COLO668 (cell line): ENCODE results near the gene ELOVL1.
A peak's percentile ranks its signal among the peaks of the same experiment; 100 is the strongest.
"Not testable (repeated sequence)": the region's sequence is repeated elsewhere in the genome, so short reads cannot be mapped to it uniquely, and the experiment has no call there.

ENCODE experiments used
- DNase-seq: peaks from one replicate; lab custom pipeline; 2025; ENCODE audit not compliant: unreplicated experiment; lab: John Stamatoyannopoulos, UW

Gene ELOVL1

DNA sequence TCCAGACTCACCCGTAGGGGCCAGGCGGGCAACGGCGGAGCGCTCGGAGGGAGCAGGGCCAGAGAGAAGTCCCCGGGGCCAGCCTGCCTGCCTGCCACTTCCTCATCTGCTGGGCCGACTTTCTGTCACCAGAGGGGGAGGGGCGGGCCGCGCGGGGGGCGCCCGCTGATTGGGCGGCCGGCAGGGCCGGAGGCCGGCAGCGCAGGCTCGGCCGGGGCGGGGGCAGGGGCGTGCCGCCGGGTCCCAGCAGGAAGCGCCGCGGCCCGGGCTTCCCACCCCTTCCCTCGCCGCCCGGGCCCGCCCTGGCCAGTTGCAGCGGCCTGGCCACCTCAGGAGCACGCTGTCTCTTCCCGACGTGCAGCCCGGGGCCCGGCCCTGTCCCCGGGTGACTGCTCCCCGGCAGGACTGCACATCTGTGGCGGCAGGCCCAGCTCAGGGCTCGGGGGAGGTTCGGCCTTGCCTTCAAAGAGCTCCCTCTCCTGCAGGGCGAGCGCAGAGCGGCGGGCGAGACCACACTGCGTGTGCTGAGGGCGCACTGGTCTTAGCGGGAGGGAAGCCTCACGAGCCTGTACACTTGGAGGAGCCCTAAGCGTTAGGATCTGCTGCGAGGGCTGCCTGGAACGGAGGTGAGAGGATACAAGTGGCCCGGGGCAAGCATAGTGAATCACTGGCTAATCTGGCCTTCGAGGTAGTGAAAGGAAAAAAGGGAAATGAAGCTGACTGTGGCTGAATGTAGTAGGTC is at the start of gene ELOVL1:
Gene ELOVL1, minus strand, starts transcription at position 108 of the 742 bp plus-strand sequence. CDS start 2,402 bp downstream, outside the sequence.
- DNase-seq = peak; percentile 99

DNA sequence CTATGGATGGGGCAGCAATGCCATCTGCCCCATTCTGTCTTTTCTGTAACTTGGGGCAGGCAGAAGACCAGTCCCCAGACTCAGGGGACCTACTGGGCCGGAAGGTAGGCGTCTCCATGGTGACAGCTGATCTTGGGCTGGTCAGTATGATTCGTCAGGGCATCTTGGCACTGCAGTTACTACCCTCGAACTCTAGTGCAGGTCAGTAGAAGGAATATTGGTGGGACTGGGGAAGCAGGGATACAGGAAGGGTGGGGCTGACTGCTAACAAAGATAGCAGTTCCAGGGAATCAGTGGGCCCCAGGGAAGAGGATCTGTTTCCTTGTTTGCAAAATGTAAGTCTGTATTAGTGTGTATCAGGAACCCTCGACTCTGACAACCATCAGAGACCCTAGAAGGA is 48.1 kb upstream of the ELOVL1 start:
- no peak for DNase-seq

DNA sequence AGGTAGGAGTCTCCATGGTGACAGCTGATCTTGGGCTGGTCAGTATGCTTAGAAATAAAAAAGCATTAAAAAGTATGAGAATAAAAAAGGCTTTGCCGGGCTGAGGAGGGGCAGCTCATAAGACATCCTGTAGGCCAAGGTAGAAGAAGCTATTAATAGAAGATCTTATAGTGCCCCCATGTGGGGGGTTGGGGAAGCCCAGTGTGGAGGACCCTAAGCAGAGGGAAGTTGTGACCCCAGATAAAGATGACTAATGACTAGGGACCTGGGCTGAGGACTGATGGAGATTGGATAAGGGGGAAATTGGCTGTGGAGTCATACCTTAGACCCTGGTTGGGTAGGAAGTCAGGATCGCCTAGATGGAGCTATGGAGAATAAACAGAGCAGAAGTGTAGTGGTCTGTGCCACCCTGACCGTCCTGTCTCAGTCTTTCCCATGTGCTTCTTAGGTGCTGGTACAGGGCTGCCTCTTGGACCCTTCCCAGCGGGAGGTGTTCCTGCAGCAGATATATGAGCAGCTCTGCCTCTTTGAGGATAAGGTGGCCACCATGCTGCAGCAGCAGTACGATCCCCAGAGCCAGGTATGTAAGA is 46.9 kb upstream of the ELOVL1 start:
- DNase-seq = peak; percentile 73

DNA sequence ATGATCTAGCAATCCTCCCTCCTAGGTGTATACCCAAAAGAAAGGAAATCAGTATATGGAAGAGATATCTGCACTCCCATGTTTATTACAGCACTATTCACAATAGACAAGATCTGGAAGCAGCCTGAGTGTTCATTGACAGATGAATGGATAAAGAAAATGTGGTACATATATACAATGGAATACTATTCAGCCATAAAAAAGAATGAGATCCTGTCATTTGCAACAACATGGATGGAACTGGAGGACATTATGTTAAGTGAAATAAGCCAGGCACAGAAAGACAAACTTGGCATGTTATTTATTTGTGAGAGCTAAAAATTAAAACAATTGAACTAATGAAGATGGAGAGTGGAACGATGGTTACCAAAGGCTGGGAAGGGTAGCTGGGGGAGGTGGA is 45.6 kb upstream of the ELOVL1 start:
- not testable (repeated sequence) for DNase-seq

DNA sequence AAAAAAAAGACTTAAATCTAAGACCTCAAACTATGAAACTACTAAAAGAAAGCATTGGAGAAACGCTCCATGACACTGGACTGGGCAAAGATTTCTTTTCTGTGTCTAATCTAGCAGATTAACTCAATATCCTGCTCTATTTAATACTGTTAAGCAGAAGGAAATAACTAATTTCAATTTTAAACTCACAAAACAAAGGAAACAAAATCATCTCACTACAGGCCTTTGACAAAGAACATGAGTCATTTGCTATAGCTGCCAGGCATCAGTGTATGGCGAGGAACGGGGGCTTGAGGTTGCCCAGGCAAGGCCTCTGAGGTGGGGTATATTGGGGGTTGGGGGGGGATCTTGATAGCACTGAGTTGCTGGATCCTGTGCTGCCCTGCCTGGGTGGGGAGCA is 42.8 kb upstream of the ELOVL1 start:
- DNase-seq = no peak

DNA sequence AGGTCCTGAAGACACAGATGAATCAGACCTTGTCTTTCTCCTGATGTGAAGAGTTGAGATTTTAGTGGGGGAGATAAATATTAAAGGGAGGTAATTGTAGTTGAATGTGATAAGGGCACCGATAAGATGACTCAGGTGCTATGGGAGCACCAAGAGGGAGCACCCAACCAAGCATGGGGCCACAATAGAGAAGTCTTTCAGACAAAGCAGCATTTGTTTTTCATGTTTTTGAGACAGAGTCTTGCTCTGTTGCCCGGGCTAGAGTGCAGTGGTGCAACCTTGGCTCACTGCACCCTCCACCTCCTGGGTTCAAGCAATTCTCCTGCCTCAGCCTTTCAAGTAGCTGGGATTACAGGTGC is 38.0 kb upstream of the ELOVL1 start:
- DNase-seq = no peak

DNA sequence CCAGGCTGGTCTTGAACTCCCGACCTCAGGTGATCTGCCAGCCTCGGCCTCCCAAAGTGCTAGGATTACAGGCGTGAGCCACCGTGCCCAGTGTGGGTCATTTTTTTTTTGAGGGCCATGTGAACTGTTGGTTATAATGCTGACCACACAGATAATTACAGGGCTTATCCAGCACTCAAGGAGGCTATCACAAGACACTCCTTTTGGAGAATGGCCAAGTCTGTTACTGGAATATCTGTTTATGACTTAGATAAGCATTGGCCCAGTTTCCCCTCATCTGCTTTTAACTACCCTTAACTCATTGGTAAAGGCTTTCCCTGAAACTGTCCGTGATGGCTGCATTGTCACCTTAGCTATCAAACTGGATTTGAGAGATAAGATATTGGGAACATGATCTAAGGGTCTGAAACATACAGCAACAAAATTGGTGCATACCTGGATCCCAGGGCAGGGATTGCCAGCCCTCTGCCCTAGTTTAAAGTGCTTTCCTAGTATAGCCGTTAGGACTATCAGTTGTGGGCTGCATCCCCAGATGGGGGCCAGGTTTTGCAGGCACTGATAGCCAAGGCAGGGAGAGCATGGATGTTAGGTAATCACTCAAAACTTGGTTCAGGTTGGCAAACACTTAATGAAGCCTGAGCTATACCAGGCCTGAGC is 37.5 kb upstream of the ELOVL1 start:
- no peak for DNase-seq

DNA sequence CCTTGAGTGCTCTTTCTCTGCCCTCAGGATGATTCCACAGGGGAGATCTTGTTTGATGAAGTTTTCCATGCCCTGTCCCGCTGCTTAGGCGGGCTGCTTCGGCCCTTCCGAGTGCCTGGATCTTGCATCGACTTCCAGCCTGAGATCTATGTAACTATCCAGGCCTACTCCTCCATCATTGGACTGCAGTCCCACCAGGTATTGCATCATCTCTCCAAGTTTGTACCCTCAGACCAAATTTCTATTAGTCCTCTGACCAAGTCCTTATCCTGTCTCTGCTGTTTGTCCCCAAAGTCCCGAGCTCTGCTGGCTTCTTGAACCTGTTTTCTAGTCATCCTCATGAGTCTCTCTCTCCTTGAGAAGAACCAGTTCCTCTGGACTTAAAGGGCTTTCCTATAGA is 36.5 kb upstream of the ELOVL1 start:
- no peak for DNase-seq

DNA sequence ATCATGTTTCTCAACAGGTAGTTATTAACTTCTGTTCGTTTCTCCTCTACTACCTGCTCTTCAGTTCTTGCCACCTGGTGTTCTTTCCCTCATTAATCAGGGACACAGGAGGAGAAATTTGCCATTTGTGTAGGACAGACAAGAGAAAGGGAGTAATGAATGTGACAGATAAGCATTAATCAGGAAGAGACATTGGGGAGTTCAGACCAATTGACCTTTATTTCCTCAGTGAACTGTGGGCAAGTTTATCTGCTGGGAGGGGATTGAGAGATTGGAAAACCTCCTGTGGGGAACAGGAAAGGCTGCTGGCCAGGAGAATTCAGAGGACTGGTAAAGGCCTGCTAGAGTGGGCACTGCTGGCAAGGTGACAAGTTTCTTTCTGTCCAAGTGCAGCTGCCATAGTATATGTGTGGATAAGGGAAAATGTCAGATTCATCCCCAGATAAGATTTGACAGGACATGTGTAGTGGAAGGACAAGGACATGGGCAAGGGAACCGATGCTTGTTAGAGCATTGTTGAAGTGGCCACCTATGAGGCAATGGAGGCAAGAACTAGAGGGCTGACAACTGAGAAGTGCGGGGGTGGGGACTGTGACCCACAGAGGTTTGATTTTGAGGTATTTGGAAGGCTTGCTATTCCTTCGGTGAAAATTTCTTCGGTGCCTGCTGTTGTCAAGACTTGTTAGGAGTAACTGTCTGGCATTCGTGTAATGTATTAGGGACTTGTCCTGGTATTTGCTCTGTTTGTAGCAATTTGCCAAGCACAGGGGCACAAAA is 34.5 kb upstream of the ELOVL1 start:
- DNase-seq = no peak

DNA sequence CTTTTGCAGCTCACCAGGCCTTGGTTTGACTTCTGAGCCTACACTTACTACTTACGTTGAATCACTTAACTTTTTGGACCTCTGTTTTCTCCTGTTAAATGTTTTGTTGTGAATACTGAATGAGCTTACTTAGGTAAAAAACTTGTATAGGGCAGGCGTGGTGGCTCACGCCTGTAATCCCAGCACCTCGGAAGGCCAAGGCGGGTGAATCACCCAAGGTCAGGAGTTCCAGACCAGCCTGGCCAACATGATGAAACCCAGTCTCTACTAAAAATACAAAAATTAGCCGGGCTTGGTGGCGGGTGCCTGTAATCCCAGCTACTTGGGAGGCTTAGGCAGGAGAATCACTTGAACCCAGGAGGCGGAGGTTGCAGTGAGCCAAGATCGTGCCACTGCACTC is 32.6 kb upstream of the ELOVL1 start:
- DNase-seq = not testable (repeated sequence)

DNA sequence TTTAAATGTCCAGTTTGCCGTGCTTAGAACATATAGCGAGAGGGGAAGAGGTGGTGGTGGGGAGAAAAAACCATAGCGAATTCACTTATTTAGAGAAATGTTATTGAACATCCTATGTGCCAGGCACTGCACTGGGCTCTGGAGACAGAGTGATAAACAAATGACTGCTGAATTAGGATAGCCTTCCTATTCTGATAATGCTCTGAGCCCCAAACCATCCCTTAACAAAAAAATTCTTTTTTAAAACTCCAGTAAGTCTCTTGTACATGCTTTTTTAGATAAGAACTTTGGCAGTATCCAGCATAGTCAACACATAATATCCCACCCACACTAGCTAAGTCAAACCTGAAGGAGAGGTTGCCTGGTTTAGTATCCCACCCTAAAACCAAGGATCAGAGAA is 30.4 kb upstream of the ELOVL1 start:
- DNase-seq = no peak

DNA sequence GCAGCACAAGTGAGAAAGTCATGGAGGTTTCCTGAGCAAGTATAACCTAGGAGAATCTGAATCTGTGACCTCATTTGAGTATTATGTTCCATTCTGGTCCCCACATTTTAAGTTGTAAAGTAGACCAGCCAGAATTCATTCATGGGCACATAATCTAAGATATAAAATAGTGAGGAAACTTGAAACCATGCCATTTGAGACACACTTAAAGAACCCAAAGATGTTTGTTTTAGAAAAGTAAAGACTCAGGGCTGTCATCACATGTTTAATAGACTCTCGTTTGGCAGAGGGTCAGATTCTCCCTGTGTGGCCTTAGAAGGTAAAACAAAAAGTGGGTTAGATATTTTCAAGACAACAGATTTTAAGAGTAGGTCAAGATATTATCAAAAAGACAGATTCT is 28.2 kb upstream of the ELOVL1 start:
- DNase-seq = no peak

DNA sequence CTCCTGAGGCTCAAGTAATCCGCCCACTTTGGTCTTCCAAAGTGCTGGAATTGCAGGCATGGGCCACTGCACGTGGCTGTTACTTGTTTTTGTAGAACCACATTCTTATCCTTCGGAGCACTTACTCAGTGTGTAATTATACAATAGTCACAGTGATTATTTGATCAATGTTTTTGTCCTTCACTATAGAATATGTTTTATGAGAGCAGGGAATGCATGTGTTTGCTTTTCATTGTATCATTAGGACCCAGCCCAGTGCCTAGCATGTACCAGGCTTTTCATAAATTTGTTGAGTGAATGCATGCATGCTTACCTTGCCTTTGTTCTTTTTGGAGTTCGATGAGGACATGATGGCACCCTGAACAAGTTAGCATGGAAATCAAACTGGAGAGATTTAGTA is 27.7 kb upstream of the ELOVL1 start:
- no peak for DNase-seq

DNA sequence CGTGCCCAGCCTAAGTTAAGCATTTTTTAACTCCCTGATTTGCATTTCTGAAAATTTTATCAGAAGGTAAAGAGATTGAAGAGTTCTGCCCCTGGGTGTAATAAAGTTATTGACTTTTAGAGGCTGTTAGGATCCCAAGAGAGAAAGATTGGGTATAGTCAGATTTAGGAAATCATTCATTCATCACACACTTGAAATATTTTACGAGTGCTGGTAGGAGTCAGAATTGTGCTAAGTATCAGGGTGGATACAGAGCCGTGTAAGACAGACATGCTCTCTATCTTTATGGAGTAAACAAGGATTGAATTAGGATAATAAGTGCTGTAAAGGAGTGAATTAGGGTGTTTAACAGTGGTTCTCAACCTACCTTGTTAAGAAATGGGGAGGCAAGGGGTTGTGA is 24.9 kb upstream of the ELOVL1 start:
- DNase-seq = no peak

DNA sequence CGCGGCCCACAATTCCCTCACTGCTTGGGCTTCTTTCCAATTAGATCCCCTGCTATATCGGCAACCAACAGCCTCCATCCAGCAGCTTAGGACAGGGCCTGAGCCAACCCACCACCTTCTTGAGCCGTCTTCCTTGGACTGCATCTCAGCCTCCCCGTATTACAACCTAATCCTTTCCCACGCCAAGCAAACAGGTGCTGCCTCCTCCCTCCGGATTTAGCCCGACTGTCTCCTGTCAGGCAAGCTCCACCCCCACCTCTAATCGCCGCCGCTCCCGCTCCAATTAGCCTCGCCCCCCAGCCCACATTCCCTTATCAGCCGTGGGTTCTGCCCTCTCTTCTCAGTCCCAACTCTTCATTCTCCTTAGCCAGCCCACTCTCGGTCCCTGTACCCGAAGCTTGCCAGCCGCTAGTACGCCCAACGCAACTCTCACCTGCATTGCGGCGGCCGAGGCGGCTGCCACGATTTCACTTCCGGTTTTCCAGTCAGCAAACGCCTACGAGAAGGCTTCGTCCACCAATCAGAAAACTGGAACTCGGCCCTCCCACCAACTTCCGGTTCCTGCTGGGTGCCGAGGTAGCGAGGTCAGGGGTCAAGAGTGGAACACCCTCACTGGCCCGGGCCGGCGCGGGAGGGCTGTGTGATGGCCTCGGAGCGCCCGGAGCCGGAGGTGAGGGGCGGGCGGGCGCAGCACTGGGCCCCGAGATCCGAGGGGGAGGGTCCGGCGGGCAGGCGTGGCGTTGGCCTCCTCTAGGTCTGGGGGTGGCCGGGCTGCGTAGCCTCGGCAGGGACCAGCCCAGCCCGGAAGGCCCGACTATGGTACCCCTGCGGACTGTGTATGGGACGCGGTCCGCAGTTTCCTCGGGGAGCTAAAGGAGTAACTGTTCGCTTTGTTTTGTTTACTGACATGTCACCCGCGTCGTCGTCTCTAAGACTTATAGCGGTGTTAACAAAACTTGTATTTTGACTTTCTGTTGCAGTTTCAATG is 21.8 kb upstream of the ELOVL1 start, which contains the start of the genes MED8 and SZT2:
Gene MED8, minus strand, starts transcription at position 475 of the 988 bp plus-strand sequence. Its CDS starts 36 bp downstream, at position 439.
Gene SZT2, plus strand, starts transcription at position 574 of the 988 bp plus-strand sequence. Its CDS starts 70 bp downstream, at position 644.
- peak; percentile 97 for DNase-seq

DNA sequence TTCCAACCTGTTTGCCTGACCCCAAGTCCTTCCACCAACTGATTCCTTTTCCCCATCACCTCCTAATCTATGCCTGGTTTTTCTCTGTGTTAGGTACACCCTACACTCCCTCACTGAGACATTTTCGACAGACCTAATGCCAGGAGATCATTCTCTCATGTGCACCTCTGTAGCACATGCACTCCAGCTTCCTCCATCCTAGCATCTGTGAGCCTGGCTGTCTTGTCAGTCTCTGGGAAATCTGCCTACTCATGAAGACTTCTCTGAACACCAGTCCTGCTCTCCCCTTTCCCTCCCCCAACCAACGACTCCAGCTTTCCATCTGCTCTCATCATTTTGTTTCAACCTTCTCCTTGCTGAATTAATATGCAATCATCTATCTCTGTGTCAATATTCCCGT is 20.8 kb upstream of the ELOVL1 start:
- DNase-seq = no peak

DNA sequence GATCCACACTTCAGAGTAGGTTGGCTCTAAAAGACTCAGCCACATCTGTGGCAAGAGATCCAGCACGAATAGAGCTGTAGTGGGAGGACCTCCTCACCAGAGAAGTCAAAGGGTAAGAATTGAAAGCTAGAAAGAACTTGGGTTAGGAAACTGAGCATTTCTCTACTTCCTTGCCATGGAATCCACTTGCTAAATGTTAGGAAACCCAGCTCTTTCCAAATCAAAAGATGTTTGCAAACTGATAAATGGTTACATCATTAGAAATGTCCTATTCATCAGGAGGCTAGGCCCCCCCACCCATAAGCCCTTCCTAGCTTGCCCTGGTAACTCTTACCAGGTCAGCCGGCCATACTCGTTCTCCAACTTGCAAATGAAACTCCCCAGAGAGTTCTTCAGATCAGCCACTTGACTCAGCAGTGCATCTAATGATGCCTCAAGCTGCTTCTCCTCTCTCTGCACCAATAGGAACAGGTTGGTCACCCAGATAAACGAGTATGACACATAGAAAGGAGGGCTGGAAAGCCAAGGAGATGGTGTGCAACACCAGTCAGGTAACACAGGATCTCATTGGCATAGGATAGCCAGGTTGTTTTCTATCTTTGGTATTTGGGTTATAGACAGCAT is 20.3 kb upstream of the ELOVL1 start:
- no peak for DNase-seq

DNA sequence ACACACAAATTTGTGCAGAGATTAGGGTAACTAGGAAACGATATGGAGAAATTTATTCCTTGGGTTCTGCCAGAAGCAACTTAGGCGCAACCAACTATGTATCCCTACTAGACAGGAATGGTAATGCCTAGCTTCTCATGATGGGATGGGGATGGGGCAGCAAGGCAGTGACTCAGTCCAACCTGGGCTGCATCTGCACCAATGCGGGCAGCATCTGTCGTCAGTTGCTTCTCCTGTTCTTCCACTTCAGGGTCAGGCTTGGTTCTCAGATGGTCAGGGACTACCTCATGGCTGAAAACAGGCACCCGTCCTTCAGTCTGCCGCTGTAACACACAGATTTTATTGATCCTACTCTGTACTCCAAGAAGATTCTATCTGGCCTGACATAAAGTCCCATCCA is 18.9 kb upstream of the ELOVL1 start:
- DNase-seq = no peak

DNA sequence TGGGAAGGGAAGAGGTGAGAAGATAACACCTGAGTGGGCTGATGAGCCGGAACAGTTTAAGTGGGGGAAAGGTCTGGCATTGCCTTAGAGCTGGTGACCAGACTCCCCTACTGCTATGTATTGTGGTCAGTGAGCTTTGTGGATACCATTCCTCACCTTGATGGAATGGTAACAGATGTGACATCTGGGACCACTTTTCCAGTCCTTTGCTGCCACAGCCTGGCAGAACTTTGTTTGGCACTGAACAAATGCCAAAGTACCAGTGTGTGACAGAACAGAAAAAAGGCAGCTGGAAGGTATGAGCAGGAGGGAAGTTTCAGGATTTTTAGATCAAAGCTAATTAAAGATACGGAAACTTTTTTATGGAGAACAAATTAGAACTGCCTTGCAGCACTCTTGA is 15.6 kb upstream of the ELOVL1 start:
- DNase-seq = peak; percentile 23
